Central memory CD4-positive, alpha-beta T cell (primary cell): ENCODE measurements around the gene WBP1.
"Not testable (repeated sequence)": the region's sequence is repeated elsewhere in the genome, so short reads cannot be mapped to it uniquely, and the experiment has no call there.

ENCODE experiments used
- DNase-seq: peaks from one replicate; pipeline ENCODE4 v3.0.0; 2022

The WBP1 gene

DNA sequence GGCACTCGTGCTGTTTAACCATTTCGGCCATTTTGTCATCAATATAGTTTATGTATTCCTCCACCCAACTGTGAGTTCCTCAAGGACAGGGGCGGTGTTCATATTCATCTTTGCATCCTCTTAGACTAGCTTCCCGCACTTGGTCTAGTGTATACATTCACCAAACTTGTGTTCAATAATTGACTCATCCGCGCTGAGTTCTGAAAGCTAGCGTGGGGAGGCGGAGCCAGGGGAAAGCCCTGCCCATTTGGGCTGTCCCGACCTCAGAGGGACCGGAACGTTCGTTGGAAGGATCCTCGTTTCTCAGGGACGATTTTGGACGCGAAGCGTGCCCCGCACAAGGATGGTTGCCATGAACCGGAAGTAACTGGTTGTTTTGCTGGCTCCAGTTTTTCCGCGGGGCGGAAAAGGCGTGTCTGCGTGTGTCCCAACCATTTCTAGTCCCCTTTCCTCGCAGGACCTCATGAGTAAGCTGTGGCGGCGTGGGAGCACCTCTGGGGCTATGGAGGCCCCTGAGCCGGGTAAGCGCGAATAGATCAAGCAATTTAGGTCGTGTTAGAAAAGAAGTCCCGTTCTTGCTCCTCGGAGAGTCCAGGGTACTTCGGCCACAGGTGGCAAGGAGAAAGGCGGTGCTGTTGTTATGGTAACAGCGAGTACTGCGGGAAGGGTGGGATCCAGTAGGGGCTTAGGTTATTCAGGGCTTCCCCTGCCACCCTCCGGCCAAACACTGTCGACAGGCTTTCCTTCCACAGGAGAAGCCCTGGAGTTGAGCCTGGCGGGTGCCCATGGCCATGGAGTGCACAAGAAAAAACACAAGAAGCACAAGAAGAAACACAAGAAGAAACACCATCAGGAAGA is 3.4 kb upstream of the WBP1 start, which contains the start of gene INO80B:
Gene INO80B (plus strand): TSS at position 434 of the 858 bp plus-strand sequence. CDS start 30 bp downstream, at position 464.
- DNase-seq = peak; percentile 97

DNA sequence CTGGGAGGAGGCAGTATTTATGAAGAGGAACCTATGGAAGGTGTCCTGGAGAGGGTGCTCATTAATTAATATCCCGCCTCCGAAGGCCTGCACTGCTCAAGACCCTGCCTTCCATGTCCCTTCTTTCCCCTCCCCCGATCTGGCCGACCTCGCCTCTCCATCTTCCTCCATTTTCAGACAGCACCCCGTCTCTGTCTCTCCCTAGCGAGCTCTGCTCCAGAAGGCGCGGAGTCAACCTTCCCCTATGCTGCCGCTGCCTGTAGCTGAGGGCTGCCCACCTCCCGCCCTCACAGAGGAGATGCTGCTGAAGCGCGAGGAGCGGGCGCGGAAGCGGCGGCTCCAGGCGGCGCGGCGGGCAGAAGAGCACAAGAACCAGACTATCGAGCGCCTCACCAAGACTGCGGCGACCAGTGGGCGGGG is 1.1 kb upstream of the WBP1 start:
- DNase-seq = no peak

DNA sequence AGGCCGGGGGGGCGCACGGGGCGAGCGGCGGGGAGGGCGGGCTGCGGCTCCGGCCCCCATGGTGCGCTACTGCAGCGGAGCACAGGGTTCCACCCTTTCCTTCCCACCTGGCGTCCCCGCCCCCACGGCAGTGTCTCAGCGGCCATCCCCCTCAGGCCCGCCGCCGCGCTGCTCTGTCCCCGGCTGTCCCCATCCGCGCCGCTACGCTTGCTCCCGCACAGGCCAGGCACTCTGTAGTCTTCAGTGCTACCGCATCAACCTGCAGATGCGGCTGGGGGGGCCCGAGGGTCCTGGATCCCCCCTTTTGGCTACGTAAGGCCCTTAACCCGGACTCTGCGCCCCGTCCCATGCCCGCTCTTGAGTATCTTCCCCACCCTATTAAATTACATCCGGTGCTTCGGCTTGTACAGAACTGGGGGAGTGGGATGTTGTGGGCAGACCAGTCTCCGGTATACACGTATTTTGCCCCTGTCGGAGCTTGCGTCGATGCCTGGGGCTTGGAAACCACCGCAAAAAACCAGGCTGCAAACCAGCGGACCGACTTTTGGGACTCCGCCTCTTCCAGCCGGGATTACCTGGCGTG is 598 bp upstream of the WBP1 start:
- DNase-seq = peak; percentile 79

DNA sequence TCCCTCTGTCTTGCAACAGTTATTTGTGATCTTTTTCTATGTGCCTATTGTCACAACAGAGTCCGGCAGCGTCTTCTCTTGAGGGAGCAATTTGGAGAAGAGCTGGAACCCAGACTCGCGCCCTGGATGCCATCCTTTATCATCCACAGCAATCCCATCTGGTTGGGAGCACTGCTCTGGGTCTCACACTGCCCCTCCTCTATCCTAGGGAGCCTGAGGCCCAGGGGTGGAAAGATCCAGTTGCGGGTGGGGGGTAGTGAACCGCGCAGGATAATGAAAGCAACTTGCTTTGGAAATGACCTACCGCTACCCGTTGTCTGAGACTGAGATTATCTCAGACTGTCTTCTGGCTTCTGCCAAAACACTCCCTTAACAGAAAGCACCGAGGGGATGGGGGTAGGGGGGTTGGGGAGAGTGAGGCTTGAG is 713 bp downstream of the WBP1 start:
- no peak for DNase-seq

DNA sequence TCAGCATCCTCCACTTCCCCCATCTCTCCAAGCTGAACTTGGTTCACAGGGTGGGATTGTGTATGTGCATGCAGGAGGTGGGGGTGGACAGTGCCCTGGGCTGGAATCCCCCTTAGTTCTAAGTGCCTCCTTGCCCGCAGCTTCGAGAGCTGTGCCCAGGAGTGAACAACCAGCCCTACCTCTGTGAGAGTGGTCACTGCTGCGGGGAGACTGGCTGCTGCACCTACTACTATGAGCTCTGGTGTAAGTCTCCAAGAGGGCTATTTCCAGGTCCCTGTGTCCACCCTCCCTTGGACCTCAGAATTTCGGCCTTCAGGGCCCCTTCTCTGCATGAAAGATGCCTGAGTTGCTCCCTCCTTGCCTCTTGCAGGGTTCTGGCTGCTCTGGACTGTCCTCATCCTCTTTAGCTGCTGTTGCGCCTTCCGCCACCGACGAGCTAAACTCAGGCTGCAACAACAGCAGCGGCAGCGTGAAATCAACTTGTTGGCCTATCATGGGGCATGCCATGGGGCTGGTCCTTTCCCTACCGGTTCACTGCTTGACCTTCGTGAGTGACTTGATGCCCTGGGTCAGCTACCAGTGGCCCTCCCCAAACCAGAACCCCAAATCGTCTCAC is 1.4 kb downstream of the WBP1 start:
- DNase-seq = not testable (repeated sequence)

DNA sequence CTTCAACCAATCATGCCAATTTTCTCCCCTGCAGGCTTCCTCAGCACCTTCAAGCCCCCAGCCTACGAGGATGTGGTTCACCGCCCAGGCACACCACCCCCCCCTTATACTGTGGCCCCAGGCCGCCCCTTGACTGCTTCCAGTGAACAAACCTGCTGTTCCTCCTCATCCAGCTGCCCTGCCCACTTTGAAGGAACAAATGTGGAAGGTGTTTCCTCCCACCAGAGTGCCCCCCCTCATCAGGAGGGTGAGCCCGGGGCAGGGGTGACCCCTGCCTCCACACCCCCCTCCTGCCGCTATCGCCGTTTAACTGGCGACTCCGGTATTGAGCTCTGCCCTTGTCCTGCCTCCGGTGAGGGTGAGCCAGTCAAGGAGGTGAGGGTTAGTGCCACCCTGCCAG is 1.9 kb downstream of the WBP1 start:
- not testable (repeated sequence) for DNase-seq

DNA sequence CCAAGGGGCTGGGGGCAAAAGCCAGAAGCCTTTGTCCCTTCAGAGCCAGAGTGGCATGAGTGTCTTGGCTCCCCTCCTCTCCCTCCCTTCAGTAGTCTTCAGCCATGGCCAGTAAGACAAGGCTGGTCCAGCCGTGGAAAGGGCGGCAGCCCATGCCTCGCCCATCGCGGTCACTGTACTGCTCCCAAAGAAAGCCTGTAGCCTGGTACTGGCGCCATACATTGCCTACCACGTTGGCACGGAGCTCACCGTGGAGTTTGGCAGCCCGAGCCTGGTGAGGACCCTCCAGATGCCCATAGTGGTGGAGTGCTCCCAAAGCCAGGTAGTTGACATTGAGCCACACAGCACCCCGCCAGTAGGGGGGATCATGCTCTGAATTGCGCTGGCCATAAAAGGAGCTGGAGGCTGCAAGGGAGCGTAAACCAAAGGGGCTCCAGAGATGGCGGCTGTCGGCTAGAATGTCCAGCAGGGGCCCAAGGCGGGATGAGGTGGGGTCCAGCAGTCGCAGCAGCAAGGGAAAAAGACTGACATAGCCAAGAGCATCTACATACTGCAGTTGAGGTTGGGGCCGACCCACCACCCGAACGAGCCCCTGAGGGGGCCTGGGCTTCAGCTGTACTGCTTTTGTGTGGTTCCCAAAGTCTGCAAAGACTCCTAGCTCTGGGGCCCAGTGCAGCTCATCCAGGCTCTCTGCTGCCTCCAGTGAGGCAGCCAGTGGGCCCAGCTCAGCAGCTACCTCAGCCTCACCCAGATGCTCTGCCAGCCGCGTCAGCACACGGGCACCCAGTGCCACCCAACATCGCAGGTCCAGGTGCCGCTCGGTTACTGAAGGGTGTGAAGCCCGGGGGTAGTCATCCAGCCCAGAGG is 3.2 kb downstream of the WBP1 start:
- no peak for DNase-seq

DNA sequence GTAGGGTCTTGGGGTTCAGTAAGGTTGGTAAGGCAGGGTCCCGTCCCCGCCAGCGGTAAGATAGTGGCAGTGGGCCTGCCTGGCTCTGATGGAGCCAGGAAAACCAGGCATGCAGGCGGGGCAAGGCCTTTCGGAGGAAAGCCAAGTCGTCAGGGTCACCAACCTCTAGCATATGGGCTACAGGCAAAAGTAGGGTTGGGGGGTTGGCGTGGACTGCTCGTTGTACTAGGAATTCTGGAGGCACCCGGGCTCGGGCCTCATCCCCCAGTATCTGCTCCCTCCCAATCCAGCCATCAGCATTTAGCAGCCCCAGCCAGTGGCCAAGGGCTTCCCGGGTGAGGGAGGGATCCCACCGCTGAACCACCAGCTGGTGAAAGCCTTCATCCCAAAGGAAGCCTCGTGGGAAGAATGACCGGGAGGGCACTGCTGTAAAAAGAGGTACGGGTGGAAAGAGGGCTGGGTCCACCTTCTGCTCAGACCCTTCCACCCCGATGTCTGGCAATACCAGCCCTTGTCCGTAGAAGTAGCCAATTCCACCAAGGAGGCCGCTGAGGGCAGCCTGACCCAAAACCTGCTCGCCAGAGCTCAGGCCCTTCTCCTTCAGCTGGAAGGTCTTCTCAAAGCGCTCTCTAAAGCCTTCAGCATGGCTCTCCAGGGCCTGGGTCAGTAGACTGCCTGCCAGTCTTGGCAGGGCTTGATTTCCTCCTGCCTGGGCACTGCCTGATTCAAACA is 4.0 kb downstream of the WBP1 start:
- DNase-seq = no peak

DNA sequence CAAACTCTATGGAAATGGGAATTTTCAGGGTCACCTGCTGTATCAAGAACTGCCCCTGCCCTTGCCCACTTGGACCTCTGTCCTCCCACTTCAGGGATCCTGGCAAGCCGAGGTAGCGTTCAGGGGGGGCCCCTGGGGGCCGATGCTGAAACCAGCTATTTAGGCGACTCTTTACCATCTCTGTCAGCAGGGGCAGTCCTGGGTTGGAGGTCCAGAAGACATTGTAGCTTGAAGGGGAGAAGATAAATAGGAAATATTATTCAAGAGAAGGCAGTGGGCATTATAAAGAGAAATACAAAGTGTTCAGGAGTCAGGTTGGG is 4.5 kb downstream of the WBP1 start:
- DNase-seq = no peak

DNA sequence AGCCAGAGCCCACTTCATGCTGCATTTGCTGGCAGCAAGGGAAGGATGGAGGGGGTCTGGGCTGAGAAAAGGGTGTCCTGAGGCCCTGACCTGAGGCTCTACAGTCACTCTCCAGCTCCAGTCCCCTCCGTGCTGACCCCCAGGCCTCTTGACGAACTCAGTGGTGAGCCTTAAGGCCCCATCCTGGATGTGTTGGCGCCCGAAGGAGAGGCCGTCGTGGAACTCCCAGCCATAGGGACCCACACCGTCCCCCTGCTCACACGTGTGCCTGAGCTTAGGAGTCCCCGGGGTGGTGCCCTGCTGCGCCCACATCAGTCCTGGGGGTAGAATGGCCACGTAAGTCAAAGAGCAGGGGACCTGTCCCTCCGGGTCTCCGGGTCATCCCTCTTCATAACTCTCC is 6.2 kb downstream of the WBP1 start:
- no peak for DNase-seq

DNA sequence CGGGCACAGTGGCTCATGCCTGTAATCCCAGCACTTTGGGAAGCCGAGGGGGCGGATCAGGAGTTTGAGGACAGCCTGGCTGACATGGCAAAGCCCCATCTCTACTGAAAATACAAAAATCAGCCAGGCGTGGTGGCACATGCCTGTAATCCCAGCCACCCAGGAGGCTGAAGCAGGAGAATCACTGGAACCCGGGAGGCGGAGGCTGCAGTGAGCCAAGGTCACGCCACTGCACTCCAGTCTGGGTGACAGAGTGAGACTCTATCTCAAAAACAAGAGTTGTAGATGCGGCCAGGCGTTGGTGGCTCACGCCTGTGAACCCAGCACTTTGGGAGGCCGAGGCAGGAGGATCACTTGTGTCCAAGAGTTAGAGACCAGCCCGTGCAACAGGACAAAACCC is 12.5 kb downstream of the WBP1 start:
- DNase-seq = not testable (repeated sequence)

DNA sequence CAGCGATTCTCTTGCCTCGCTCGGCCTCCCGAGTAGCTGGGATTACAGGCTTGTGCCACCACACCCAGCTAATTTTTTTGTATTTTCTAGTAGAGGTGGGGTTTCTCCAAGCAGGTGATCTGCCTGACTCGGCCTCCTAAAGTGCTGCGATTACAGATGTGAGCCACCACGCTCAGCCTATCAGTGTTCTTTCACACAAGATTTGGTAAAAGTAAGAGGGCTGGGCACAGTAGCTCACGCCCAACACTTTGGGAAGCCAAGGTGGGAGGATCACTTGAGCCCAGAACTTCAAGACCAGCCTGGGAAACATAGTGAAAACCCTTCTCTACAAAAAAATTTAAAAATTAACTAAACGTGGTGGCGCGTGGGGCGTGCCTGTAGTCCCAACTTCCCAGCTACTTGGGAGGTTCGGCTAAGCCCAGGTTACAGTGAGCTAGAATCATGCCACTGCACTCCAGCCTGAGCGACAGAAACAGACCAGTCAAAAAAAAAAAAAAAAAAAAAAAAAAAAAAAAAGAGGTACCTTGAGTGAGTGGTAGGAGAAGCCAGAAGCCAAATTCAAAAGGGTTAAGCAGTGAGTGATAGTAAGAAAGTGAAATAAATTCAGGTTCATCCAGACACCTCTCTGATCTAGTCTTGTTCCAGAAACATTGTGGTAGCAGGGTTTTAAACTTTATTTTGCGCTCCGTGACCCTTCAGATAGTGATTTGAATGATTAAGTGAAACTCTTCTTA is 13.3 kb downstream of the WBP1 start:
- peak; percentile 7 for DNase-seq

DNA sequence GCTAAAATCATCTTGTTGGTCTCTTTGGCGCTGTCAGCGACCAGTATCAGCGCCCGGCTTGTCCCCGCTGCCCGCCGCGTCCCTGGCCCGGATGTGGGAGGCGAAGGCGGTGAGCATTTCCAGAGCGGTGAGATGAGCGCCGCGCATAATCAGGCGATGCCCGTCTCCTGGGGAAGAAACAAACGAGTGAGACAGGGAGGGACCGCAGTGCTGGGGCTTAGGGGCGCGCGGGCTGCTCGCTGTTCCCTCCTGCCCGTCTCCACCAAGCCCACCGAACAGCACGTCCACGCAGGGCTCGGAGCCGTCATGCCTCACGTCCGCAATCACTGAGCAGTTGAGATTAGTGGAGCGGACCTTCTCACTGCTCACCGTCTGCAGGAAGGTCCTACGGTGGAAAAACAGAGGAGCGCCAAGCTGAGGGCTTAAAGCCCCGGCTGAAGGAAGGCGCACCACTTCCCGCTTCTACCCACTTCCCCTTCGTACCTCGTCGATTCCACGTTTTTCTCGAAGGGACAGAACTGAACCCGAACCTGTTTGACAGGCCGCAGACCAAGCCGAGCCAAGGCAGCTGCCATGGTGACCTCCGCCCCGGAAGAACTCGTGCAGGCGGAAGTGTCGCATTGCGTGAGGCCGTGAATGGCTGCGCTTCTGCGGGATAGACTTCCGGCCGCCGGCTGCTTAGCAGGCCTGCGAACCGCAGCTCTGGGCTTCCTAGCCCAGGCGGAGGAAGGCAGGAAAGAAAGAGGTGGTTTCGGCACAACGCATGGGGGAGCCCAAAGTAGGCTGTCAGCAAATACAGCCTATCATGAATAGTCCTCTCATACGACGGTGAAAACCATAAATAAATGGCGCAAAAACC is 14.1 kb downstream of the WBP1 start, which contains the start of gene MRPL53:
Gene MRPL53 (minus strand): TSS at position 595 of the 859 bp plus-strand sequence. CDS start 20 bp downstream, at position 575.
- DNase-seq = peak; percentile 95

DNA sequence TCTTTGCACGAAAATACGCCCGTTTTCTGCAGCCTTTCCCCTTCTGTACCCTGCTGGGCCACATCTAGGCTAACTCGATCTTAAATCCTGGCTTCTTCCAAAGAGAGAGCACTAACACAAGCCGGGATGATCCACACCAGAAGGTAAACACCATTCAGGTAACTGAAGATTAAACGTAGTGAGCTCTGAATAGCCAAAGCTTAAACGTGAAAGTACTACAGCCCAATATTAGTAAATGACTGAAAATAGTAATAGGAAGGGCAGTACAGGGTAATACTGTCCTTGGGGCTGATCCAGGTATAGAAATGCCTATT is 14.7 kb downstream of the WBP1 start:
- no peak for DNase-seq

DNA sequence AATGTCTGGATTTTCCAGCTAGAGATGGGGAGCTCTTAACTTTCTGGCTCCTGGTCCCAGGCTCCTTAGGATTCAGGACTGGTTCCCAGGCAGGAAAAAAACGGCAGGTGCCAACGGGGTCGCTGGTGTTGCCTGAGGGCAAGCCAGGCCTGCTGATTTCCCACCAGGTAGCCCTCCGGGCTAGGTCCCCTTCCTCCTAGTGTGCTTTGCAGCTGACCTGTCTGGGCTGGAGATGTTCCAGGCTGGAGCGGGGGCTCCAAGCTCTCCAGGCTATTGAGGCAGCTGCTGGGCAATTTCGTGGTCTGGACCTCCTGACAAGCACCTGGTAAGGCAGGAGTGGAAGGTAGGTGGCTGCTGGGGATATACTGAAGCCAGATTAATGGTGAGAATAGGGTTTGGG is 16.2 kb downstream of the WBP1 start:
- DNase-seq = no peak

DNA sequence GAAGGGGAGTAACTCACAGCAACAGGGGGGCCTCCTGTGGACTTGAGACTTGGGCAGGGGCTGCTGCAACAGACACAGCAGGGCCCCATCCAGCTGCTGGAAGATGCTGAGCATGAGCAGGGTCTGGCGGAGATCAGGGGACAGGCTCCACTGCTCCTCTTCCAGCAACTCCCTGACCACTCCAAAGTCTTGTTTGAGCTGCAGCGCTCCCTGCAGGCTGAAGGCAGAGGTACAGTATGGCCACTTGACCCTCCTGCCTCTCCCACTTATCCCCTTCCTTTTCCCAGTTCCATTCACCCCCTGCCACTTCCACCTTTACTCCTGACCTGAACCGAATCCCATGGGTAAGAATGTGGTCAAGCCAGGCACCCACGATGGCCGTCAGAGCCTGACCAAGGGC is 16.7 kb downstream of the WBP1 start:
- no peak for DNase-seq

DNA sequence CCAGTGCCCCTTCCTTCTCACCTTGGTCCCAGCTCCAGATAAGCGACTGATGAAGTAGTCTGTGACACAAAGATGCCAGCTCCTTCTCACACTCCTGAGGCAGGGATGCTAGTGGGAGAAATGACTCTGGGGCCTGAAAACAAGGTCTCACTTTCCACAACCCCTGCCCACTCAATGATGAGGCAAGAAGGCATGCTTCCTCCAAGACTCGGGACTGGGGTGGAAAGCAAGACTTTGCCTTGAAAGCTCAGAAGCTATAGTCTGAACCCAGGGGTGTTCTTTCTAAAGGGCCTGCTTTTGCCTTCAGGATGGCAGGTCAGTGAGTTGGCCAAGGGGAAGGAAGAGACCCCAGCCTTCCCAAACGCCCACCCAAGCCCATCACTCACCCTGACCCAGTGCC is 23.2 kb downstream of the WBP1 start:
- DNase-seq = no peak

DNA sequence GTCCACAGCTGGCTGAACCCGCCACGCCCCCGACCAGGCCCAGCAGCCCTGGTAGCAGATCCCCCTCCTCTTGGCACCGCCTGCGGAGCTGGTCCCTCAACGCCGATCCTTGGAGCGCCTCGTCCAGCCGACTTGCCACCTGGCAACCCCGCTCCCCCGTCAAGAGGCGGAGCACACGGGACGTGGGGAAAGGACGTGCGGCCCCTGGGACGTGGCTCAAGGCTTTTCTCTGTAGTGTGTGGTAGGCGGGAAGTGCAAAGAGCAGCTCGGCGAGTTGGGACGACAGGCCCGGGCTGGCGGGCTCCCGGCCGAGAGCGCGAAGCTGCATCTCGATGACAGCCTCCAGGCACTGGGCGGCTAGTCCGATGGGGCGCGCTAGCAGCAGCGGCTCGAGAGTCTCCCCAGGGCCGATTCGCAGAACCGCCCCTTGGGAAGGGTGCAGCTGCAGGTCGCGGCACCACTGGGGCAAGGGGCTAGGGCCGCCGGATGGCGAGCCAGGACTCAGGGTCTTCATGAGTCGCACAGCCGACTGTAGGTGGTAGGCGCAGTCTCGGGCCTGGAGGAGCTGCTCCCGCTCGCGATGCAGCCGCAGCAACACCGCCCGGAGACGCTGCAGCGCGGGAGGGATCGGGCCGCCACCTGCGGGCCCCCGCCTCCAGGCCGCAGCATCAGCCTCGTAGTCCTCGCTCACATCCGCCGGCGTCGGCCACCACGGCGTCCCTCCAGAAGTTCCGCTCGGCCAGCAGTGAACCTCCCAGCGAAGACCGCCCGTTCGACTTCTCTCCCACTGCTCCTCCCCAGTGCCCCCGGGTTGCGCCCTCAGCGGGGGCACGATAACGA is 23.9 kb downstream of the WBP1 start:
- no peak for DNase-seq

DNA sequence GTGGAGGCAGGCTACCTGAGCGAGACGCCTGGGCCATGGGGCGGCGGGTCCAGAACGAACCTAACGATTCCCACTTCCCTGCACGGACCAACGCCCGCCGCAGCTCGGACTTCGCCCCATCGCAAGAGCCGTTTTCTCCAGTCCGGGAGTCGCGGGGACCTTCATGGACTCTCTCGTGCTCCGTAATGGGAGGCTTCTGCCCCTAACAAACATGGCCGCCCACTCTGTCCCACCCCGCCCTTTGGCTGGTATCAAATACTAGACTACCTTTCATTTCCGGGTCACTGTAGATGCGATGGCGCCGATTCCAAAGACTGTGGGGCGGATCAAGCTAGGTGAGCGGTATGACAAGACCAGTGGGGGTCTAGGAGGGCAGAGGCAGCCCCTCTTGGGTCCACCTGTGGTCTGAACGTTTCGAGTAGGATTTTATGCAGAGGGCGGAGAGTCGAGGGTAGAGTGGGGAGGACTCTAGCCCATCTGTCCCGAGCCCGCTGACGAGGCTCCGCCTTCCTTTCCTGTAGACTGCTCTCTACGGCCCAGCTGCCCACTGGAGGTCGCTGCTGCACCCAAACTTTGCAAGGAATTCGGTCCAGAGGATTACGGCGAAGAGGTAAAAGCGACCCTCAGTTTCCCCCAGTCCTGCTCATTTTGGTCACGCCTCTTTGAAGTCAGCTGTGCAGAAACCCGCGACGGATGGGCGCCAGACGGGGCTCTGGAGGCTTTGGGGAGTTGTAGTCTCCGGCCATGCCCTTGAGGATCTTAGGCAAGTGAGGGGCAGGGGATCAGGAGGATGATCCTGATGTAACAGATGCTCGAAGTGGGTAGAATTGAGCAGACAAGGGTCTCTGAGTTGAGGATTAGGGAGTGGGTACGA is 24.8 kb downstream of the WBP1 start, which contains the start of the genes CCDC142 and TTC31:
Gene CCDC142 (minus strand): TSS at position 198 of the 874 bp plus-strand sequence. CDS start 161 bp downstream, at position 37.
Gene TTC31 (plus strand): TSS at position 281 of the 874 bp plus-strand sequence. CDS start 15 bp downstream, at position 296.
- peak; percentile 94 for DNase-seq
